AG08396 (cell line): Measurements from ENCODE around the gene SNX18.
"Not testable (repeated sequence)": the region's sequence is repeated elsewhere in the genome, so short reads cannot be mapped to it uniquely, and the experiment has no call there.

ENCODE experiments used
- DNase-seq: peaks from one replicate; pipeline ENCODE4 v3.0.0; 2012; ENCODE audit warnings: low spot score, mixed read lengths

The SNX18 gene

DNA sequence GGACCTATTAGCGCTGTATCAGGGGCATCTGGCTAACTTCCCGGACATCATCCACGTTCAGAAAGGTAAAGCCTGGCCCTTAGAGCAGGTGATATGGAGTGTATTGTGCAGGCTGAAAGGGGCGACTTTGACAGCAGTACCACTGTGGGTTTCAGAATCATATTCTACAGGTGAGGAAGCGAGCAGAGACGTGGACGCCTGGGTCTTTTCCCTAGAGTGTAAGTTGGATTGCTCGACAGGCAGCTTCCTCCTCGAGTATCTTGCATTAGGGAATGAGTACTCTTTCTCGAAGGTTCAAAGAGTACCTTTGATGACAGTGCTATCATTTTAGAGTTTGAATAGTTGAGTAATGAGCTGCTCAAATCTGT lies 1.9 kb downstream of the SNX18 start:
- no peak for DNase-seq

DNA sequence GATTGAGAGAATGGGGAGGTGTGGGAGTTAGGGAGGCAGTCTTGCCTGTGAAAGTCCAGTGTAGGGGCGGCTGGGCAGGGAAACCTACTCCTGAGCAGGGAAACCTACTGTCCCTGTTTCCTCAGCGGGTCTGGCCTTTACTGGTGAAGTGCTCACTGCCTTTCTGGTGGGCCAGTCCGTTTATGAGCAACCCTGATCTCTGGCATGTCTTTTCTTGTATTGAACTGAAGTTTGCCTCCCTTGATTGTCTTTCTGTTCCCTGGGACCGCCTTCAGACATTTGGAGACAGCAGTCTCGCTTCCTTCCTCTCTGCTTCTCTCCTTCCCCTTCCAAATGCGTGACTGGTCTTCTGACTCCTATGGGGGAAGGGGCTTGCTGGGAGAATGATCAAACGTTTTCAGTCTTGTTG lies 2.9 kb downstream of the SNX18 start:
- DNase-seq, result no peak

DNA sequence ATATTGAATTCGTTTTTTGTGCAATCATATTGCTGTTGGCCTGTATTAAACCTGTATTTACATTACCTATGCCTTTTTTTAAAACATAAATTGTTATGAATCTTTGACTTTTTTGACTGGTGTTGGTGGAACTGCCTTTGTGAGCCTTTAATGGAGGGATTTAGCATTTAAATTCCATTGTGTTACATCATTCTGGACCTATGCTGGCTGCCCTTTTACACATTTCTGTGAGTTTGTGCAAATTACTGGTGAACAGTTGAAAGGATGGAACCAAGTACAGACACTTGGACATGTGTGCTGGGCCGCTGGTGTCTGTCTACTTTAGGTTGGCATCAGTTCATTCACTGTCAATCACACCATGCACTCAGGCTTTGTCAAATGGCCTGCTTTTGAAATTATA lies 3.4 kb downstream of the SNX18 start:
- DNase-seq, result no peak

DNA sequence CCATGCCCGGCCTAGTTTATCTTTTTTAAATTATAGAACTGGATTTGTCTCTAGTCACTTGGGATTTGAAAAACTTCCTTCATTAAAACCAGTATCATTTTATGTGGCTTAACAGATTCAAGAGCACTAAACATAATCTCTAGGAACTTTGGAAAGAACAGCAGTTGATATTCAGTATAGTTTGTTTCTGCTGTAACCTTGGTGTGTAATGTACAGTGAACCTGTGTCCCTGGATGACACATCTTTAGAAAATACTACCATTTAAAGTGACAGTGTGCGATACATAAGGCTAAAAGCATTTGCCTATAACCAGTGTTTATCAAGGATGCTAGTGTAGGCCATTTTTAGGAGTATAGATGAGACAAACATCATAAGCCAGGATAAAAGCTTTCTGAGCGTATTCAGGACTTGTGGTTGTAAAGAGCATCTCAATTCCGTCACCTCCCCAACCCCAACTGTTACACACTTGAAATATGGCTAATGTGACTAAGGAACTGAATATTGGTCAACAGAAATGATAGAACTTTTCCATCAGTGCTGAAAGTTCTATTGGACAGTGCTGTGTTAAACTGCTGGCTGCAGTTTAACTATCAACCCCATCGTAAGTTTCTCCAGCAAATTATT lies 4.4 kb downstream of the SNX18 start:
- no peak for DNase-seq

DNA sequence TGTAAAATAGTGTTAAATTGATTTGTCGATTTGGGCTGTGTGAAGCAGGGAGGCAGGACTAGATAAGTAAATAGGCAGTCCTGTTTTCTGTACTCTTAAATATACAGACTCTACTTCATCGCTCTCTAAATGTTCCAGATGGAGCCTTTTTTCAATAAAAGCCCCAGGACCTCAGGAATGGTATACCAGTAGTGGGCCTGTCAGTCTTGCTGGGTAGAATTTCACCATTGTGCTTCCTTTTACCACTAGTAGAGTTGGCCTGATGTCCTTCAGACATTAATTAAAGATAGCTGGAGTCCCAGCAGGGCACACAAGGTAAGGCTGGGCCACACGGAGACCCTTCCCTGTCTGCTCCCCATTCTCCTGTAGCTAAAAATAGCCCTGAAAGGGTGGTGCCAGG lies 6.0 kb downstream of the SNX18 start:
- no peak for DNase-seq

DNA sequence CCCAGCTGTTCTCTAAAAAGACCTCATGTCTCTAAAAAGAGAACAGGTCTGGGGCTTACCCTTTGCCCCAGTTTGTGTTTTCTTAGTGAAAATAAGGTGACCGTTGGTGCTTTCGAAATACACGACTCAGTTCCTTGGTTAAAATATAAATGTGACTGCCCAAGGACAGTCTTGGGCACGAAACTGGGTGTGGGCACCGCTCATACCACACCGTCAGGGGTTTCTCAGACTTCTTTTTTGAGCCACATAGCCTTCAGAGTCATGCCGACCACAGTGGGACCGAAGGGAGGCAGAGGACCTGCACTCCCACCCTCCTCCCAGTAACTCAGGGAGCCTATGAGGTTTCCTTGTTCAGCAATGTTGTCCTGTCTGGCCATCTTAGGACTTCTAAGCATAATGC lies 6.5 kb downstream of the SNX18 start:
- no peak for DNase-seq

DNA sequence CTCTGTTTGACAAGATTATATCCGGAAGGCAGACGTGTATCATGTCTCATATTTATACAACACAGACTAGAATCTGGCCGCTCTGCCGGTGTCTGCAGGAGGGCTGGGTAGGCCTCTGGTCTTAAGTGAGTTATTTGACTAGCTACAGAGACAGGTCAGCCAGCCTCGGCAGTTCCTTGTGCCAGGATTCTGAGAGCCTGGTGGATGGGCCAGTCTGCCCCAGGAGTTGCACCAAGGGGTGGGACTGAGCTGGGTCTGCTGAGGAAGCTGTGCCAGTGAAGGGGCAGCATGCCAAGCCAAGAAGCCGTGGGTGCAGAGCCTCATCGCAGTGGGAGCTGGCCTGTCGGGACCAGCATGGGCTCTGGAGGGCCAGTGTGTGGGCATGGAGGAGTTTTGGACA lies 7.1 kb downstream of the SNX18 start:
- no peak for DNase-seq

DNA sequence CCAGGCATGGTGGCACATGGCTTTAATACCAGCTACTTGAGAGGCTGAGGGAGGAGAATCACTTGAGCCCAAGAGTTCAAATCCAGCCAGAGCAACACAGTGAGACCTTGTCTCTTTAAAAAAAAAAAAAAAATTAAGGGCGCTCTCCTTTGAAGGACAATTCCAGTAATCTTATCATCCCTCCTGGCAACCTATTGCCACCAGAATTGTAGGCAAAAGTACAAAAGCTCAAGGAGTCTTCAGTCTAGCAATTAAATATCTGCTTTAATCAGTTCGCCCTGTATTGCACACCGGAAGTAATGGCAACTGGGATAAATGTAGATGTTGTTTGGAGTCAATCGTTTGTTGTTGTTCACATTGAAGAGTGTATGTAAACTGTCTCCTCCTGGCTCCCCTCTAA lies 7.7 kb downstream of the SNX18 start:
- DNase-seq, result no peak

DNA sequence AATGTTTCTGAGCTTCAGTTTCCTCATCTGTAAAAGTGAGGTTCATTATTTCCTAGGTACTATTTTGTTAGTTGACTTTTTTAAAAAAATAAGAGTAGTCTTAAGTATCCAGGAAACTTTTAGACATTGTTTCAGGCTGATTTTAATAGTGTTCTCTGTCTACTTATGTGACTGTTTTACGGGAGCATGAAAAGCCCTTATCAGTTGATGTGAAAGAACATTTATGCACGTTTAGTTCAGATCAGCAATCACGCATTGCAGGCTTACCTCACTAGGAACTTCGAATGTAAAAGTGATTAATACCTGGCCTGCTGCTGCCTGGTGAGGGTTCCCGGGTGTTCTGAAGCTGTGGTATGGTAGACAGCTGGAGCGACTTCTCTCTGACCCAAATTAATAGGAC lies 8.1 kb downstream of the SNX18 start:
- no peak for DNase-seq

DNA sequence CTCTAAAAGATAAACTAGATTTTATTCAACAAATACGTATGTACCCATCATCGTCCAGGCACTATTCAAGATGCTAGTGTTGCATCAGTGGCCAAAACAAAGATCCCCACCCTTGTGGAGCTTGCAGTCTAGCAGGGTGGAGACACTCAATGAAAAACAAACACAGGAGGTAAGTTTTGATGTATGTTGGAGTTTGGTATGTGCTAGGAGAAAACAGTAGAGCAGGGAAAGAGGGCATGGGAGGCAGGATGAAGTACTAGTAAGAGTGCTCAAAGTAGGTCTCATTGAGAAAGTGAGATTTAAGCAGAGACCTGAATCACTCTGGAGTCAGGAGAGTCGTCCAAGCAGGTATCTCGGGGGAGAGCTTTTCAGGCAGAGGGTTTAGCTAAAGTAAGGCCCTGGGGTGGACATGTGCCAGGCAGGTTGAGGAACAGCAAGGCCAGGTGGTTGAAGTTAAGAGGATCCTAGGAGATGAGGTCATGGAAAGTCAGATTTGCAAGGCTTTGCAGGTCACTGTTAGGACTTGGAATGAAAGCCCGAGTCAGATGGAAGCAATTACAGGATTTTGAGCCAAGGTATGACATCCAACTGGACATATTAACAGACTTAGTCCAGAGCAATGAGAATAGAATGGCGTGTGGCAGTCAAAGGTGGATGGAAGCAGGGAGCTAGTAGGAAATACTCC lies 9.2 kb downstream of the SNX18 start:
- DNase-seq, result no peak

DNA sequence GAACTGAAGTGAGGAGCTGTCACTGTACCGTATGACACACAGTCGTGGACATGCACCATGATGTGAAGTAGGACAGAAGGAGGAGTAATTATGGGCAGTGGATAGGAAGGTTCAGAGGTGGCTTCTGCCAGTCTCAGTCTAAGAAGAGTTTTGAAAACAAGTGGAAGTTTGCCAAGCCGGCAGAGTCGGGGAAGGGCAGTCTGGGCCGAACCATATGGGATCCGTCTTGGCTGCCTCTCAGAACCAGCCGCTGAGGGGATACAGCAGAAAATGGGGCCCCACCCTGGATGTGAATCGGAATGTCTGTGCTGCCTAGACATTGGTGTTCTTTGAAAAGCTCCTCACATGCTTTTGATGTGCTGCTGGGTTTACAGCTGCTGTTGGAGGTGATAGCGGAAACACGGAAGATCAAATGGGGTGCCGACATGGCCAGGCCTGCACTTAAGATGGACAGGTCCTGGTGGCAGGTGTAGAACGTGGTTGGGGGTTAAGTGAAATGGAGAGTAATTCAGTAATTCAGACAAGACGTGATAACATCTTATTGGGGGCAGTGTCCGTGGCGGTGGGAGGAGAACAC lies 11.2 kb downstream of the SNX18 start:
- DNase-seq, result no peak

DNA sequence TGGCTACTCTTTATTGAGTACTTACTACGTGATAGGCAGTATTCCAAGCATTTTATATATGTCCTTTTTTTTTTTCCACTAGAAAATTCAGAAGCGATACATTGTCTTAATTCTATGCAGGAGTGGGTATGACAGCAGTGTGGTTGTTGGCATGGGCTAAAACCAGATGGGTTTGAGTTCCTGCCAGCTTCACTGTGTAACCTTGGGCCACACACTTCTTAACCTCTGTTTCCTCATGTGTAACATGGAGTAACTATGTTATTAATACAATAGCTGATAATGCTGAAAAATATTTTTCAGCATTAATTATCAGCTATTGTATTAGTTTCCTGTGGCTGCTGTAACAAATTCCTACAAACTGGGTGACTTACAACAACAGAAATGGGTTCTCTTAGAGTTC lies 12.0 kb downstream of the SNX18 start:
- no peak for DNase-seq

DNA sequence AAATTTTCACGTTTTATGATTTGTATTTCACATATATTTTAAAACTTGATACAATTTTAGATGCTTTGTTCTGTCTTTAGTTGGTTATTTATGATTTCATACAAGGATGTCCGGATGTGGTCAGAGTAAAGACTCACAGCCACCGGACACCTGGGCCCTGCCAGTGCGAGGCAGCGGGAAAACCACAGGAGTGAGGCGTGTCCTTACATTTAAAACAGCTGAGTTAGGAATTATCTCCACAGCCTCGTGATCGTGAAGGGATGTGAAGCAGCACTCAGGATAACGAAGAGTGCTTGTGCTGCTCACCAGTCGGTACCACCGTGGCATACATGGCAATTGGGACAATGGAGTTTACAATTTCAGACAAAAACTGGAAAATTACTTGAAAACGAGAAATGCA lies 14.0 kb downstream of the SNX18 start:
- DNase-seq, result no peak

DNA sequence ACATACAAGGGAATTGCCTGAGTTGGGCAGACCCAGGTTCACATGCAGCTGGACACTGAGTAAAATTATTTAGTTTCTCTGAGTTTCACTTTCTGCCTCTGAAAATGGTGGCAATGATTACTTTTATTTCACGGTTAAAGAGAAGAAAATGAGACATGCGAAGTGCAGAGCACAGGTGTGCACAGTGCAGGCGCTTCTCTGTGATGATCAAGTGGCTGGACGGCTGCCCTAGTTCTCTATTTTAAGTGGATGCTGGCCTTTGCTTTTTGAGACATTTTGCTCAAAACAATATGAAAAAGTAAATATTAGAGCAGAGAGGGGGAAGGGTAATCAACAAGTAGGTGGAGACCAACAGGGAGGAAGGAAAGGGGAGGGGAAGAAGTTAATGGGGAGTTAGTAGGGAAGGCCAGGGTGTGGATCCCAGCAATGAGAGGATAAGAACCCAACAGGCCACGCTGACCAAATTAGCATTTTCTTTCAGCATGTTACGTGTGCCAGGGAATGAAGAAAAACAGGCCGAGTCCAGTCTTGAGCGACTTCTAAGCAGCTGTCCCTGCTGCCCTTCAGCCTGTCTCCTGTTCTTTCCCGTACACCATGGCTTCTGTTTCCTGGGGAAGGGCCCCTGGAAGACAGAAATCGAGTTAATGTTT lies 16.1 kb downstream of the SNX18 start:
- DNase-seq, result no peak

DNA sequence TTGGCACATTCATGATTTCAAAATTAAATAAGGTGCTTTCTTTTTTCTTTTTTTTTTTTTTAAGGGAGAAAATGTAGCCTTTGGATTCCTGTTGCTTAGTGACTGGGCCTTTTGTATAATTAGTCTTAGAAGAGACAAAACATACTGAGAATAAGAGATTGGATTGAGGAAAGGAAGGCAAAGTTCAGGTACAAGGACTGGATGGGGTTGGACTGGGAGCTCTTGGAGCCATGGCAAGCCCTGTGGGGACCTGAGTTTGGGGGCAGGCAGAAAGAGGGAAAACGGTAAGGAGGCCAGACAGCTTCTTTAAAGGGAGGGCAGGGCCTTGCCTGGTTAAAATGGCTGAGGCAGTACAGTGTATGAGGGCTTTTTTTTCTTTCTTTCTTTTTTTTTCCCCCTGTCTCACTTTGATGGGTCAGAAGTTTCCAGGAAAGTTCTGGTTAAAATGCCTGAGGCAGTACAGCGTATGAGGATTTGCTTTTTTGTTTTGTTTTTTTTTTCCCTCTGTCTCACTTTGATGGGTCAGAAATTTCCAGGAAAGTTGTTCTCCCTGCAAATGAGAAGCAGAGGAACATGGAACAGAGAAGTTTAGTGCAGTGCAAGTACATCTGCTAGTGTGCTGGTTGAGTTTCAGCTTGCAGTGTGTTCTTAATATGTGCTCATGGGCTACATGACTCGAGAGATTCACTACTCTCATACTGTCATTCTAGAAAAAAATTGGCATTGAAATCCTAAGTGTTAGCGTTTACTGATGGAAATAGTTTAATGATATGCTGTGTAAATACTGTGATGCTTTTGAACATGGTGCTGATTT lies 16.8 kb downstream of the SNX18 start:
- DNase-seq, result no peak

DNA sequence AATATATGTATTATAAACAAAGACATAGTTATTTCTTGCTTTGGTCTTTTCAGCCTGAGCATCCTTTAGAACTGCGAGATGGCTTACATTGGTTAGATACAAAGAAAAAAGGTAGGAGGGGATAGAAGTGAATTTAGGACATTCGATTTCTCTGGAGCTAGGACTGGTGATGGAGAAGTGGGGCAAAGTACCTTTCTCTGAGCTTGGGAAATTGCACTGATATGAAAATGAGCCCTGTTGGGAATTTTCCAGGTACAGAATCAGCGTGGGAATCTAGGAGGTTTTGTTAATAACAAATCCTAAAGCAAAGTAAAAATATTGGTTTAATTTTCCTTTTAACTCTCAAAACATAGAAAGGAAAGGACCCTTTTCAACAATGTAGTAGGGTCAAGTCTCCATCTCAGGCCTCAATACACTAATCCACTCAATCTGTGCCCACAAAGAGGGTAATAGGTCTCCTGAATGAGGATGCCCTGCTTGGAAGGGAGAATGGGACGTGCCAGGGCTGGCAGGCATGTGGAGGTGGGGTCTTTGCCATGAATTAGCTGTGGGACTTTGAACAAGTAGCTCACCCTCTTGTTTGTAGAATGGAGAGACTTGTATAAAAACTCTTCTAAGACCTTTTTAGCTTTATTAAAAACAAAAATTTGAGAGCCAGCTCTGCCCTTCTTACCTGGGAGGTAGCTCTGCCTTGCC lies 17.7 kb downstream of the SNX18 start:
- DNase-seq, result no peak

DNA sequence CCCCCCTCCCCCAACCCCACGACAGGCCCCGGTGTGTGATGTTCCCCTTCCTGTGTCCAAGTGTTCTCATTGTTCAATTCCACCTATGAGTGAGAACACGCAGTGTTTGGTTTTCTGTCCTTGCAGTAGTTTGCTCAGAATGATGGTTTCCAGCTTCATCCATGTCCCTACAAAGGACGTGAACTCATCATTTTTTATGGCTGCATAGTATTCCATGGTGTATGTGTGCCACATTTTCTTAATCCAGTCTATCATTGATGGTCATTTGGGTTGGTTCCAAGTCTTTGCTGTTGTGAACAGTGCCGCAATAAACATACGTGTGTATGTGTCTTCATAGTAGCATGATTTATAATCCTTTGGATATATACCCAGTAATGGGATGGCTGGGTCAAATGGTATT lies 18.8 kb downstream of the SNX18 start:
- not testable (repeated sequence) for DNase-seq

DNA sequence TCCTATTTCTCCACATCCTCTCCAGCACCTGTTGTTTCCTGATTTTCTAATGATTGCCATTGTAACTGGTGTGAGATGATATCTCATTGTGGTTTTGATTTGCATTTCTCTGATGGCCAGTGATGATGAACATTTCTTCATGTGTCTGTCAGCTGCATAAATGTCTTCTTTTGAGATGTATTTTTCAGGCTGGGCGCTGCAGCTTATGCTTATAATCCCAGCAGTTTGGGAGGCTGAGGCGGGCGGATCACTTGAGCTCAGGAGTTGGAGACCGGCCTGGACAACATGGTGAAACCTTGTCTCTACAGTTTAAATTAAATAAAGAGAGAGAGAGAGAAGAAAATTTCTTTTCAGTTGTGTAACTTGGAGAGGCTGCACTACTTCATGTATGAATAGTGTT lies 19.3 kb downstream of the SNX18 start:
- not testable (repeated sequence) for DNase-seq

DNA sequence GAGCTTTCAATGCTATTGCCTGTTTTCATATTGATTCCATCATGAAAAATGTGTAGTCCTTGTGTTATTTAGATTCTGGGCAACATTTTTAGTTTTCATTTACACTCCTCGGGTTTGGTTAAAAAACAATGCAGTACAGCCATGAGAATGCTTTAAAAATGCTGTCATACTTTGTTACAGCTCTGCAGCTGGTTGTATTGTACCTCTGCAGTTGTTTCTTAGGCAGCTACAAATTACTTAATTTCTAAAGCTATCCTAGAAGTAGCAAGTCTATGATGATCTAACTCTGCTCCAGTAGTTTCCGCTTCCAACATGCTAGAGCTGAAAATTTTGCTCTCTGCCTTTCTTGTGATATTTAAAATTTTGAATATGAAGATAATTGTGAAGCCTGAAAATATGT lies 20.2 kb downstream of the SNX18 start:
- no peak for DNase-seq

DNA sequence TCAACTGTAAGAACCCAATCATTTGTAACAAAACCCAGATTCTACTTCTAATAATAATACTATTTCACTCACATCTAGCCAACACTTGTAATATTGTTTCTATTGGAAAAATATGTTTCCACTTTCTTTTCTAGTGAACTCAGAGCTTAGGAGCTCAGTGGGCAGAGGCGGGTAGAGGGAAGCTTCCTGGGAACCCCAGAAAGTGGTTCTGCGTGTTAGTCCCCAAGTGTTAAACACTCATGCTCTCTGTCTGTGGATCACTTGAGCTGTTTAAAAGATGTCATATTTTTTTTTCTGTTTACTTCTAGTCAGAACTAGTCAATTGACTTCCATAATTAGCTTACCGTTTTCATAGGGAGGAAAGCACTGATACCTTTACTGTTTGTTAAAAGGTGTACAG lies 20.6 kb downstream of the SNX18 start:
- no peak for DNase-seq

DNA sequence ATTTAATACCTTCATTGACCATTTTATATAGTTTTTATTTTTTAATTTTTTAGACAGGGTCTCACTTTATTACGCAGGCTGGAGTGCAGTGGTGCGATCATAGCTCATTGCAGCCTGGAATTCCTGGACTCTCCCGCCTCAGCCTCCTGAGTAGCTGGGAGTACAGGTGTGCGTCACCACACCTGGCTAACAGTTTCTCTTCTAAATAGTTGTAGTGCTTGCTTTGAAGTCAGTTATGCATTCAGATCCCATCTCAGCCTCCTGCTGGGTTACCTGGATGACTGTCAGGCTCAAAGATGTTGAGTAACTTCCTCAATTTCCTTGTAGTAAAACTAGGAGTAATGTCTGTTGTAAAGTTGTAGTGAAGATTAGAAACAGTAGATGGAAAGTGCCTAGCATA lies 21.4 kb downstream of the SNX18 start:
- DNase-seq, result no peak

DNA sequence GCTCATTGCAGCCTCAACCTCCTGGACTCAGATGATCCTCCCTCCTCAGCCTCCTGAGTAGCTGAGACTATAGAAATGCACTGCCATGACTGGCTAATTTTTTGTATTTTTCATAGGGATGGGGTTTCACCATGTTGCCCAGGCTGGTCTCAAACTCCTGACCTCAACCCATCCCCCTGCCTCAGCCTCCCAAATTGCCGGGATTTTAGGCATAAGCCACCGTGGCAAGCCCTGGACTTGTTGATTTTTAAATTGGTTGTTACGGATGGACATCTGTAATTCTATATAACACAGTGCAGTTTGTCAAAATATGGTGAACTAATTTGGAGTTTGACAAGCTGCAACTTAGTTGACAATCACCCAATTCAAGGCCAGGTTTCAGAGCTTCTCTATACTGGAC lies 22.7 kb downstream of the SNX18 start:
- no peak for DNase-seq
